H1 (cell line): Measurements from ENCODE around the gene SMTNL1. TPM values are rescaled to one million over a fixed set of nuclear protein-coding genes. Genes with fewer than 3 reads are reported as not detected.

ENCODE experiments used
- HDAC6 ChIP-seq: IDR thresholded peaks from one replicate; pipeline ENCODE4 v1.7.1; 2012; ENCODE audit warnings: low read depth, mild to moderate bottlenecking, inconsistent platforms, low read length, moderate library complexity
- SIN3A ChIP-seq, 2 experiments: IDR thresholded peaks in 1 of 2; conservative IDR thresholded peaks in 1 of 2; 2 replicates each; pipeline ENCODE4 v1.6.1; 2011 to 2012; ENCODE audit warnings: low read length in 2 of 2, improper control_type of control experiment in 1 of 2, low read depth in 1 of 2, mild to moderate bottlenecking in 1 of 2
- polyA plus RNA-seq, 7 experiments: library from polyadenylated mRNA; depleted of rRNA in 3 of 7; stranded (reverse) in 5 of 7; unstranded in 2 of 7; fragments of >200 nt in 5 of 7; fragments of 200-250 nt in 2 of 7; gene quantifications; 1 replicate in 5 of 7; 2 replicates in 1 of 7; 4 replicates in 1 of 7; pipeline versions ENCODE4 v1.2.1 to v1.2.3, GENCODE V29; 2011 to 2013; ENCODE audit warnings: missing spikeins in 2 of 7, mixed read lengths in 2 of 7
- total RNA-seq: library from RNA; stranded (reverse); fragmentation: NEBNext Ultra II Directional; extraction: Animal tissue kit (Norgen Biotek cat#: 25700); gene quantifications from 2 replicates; pipeline ENCODE4 v1.2.1, GENCODE V29; 2021

SMTNL1 gene
- total and polyA plus RNA-seq, 2 of the 8 experiments (the other 6 are each of a cell fraction or from before 2014, with no cell fraction given): 0.18 TPM; not detected in 1

GRCh38 chr11:57493507-57494503 is 43.6 kb upstream of the SMTNL1 start (continued):
- TF ChIP-seq HDAC6 (no peak), SIN3A (conservative IDR thresholded peaks at IDR 0.05 in 1 of 2, IDR thresholded peaks at IDR 0.05 in 1 of 2; ENCODE audit: low read depth in 1 of 2, low read length in 2 of 2) (peak in 1 of 2 experiments; percentile 47; a peak in 1 of 4 replicates)
